ENCODE data around the gene SHPK. TPM values are rescaled to one million over a fixed set of nuclear protein-coding genes. Genes with fewer than 3 reads are reported as not detected.

SHPK gene
- total and polyA plus RNA-seq, 5 donors: 2.9 to 5.8 (median 4.9) TPM

DNA sequence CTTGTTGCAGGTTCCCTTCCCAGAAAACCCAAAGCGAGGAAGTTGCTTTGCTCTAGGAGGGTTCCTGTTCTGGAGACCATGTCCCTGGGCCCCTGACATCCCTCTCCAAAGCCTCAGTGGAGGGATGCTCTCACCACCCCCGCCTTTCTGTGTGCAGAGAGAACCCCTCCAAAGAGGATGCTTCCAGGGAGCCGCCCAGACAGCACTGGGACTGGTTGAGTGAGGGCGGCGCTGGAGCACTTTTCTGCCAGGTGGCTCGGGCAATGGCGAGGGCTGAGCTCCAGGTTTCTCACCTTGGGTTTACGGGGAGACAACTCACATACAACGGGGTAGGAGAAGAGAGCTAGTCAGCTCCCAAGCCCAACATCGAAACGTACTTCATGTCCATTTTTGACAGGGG is 39.8 kb upstream of the SHPK start:
- intact Hi-C loops (cut with DNase I): no loop called here
- no peaks in the 10 kb centered on the region for H3K9me3 ChIP-seq (ENCODE audit: control insufficient read depth, low read length)
- H3K27me3 ChIP-seq (ENCODE audit: control insufficient read depth, insufficient read depth): no peaks in the 10 kb centered on the region
- 80% methylated on average over 11 of the region's 11 CpGs for WGBS
- H3K4me3 ChIP-seq (ENCODE audit: low read length): no peak overlapping the region
- no peaks in the 10 kb centered on the region for H3K4me1 ChIP-seq (ENCODE audit: control insufficient read depth, insufficient read depth, low read length)
- H3K27ac ChIP-seq (ENCODE audit: low read length): no peak overlapping the region
- ATAC-seq (no peak), DNase-seq (peak in 1 of 3 donors; percentile 17)

DNA sequence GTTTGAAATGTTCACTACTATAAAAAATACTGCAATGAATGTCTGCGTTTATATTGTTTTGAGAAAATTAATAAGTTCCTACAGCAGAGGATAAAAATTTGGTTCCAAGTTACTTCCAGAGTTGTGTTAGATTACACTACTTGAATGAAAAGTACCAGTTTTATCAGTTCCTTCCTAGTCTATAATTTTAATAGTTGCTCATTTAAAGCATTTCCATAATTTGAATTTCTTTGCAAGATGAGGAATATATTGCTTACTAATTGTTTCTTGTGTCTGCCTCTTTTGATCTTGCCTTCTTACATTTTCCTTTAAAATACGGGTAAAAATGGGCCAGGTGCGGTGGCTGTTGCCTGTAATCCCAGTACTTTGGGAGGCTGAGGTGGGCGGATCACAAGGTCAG is 36.5 kb upstream of the SHPK start:
- Histone ChIP-seq H3K27ac (ENCODE audit: low read length) (no peak overlapping the region), H3K27me3 (ENCODE audit: control insufficient read depth, insufficient read depth) (no peaks in the 10 kb centered on the region), H3K9me3 (ENCODE audit: control insufficient read depth, low read length) (no peaks in the 10 kb centered on the region), H3K4me1 (ENCODE audit: control insufficient read depth, insufficient read depth, low read length) (no peaks in the 10 kb centered on the region), H3K4me3 (ENCODE audit: low read length) (no peak overlapping the region)
- DNase-seq (no peak), ATAC-seq (no peak)
- intact Hi-C loops (cut with DNase I): no loop called here
- WGBS: 95% methylated on average over 4 of the region's 4 CpGs

DNA sequence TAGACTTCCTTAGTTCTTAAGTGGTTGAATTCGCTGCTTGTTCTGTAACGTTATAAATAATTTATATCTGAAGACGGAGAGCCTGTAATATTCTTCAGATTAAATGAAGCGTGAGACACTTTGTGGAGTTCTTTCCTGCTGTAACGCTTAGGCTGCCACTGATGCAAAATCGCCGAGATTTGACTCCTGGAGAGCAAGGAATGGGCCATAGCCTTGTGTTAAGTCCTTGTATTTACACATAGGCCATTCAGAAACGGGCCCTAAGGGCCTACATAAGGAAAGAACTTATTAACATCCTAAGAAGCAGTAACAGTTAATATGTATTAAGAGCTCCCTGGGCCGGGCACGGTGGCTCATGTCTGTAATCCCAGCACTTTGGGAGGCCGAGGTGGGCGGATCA is 33.5 kb upstream of the SHPK start:
- intact Hi-C loops (cut with DNase I): no loop called here
- DNase-seq (no peak), ATAC-seq (no peak)
- H3K4me1 ChIP-seq (ENCODE audit: control insufficient read depth, insufficient read depth, low read length): peaks cover 15% of the 10 kb centered on the region
- no peaks in the 10 kb centered on the region for H3K27me3 ChIP-seq (ENCODE audit: control insufficient read depth, insufficient read depth)
- peak overlapping the region; percentile 56 for H3K4me3 ChIP-seq (ENCODE audit: low read length)
- 47% methylated on average over 12 of the region's 12 CpGs for WGBS
- H3K9me3 ChIP-seq (ENCODE audit: control insufficient read depth, low read length): no peaks in the 10 kb centered on the region
- no peak overlapping the region for H3K27ac ChIP-seq (ENCODE audit: low read length)

DNA sequence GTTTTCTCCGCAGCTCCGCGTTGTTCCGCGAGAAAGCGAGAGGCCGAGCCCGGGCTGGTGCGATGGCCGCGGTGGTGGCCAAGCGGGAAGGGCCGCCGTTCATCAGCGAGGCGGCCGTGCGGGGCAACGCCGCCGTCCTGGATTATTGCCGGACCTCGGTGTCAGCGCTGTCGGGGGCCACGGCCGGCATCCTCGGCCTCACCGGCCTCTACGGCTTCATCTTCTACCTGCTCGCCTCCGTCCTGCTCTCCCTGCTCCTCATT is 33.0 kb upstream of the SHPK start:
- peak overlapping the region; percentile 56 for H3K4me3 ChIP-seq (ENCODE audit: low read length)
- DNase-seq (no peak), ATAC-seq (no peak)
- WGBS: under 1% methylated on average over 32 of the region's 32 CpGs
- intact Hi-C loops (cut with DNase I): no loop called here
- no peaks in the 10 kb centered on the region for H3K9me3 ChIP-seq (ENCODE audit: control insufficient read depth, low read length)
- H3K27ac ChIP-seq (ENCODE audit: low read length): peak overlapping the region; percentile 16
- no peaks in the 10 kb centered on the region for H3K27me3 ChIP-seq (ENCODE audit: control insufficient read depth, insufficient read depth)
- H3K4me1 ChIP-seq (ENCODE audit: control insufficient read depth, insufficient read depth, low read length): peaks cover 15% of the 10 kb centered on the region

DNA sequence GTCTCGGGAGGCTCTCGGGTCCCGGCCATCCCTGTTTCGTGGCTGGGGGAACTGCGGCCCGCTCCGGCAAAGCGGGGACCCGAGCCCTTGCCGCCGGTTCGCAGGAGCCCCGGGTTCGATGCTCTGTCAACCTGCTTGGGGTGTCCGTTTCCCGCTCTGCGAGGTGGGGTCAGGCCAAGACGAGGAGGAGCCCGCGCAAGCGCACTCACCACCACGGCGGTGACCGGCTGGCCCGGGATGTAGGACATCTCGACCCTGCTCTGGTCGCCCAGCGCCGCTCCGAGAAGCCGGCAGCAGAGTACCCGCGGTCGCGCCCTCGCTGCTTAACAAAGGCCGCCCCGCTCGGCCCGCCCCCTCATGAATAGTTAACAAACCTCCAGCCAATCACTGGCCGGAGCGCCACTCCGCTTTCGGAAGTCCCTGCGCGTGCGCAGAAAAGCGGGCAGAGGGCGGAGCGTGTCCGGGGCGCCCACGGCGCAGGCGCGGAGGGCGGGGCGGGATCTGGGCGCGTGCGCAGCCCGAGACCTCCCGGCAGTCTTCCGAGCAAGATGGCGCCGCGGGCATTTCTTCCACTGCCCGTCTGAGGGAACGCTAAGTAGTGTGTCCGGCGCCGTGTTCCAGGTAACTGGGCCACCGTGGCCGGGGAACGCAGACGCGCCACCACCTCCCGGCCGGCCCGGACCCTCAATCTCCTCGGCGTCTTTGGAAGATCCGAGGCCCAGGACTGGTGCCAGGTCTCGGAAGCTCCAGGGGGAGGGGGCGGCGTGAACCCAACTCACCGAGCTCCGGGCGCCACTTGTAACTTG is 32.4 kb upstream of the SHPK start, which contains the start of the genes EMC6 and TAX1BP3:
TSS of gene EMC6 (plus strand) at position 534 of the 806 bp plus-strand sequence. CDS start 335 bp downstream, outside the sequence.
TSS of gene TAX1BP3 (minus strand) at position 300 of the 806 bp plus-strand sequence. CDS start at position 248, 52 bp downstream.
- Histone ChIP-seq H3K27ac (ENCODE audit: low read length) (peak within 1 kb of the TSS; percentile 99), H3K27me3 (ENCODE audit: control insufficient read depth, insufficient read depth) (no peaks in the 10 kb centered on the region), H3K4me1 (ENCODE audit: control insufficient read depth, insufficient read depth, low read length) (peaks cover 15% of the 10 kb centered on the region), H3K4me3 (ENCODE audit: low read length) (peak within 1 kb of the TSS; percentile 57), H3K9me3 (ENCODE audit: control insufficient read depth, low read length) (no peaks in the 10 kb centered on the region)
- WGBS: under 1% methylated on average over 89 of the region's 89 CpGs
- DNase-seq (peak; percentile 99 to 100 (median 100)), ATAC-seq (peak; percentile 93 to 95)
- intact Hi-C loops (cut with DNase I): no loop called here

DNA sequence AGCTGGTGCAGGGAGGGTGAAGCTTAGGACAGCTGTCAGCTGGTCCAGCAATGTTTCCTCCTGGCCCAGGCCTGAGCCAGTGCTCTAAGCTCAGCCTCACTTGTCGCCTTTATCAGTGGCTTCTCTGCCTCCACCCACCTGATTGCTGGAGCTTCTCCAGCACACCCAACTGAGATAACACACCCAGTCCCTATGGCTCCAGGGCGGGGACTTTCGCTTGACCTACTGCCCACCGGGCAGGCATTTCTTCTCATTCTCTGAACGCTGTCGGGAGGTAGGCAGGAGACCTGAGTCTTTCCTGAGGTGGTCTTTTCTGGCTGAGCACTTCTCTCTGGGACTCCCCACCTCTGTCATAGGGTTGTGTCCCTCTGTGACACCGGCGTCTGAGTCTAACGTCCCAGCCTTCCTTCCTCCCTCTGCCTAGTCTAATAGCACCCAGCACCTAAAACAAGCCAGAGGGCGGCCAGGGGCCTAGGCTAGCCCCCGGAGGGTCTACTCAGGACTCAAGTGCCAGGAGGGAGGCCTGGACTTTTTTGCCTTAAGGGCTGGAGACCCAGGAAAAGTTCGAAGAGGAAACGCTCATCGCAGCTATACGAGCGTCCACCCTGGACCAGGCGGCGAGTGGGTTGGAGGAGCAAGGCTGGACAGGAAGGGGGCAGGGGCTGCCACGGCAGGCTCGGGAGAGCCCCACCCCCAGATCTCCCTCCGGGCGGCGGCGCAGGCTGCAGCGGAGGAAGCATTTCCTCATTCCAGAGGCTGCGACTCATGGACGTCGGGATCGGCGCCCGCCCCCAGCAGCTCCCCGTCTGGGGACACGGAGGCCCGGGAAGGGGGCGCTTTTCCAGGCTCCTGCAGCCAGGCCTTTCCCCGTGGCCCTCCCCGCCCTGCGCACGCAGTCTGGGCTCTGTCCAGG is 31.6 kb upstream of the SHPK start:
- DNase-seq: peak; percentile 96 to 97 (median 97)
- WGBS: 2% methylated on average over 39 of the region's 39 CpGs
- Histone ChIP-seq H3K9me3 (ENCODE audit: control insufficient read depth, low read length) (no peaks in the 10 kb centered on the region), H3K4me1 (ENCODE audit: control insufficient read depth, insufficient read depth, low read length) (peaks cover 15% of the 10 kb centered on the region), H3K4me3 (ENCODE audit: low read length) (peak overlapping the region; percentile 57), H3K27me3 (ENCODE audit: control insufficient read depth, insufficient read depth) (no peaks in the 10 kb centered on the region), H3K27ac (ENCODE audit: low read length) (peak overlapping the region; percentile 99)
- peak; percentile 87 to 90 for ATAC-seq
- intact Hi-C loops (cut with DNase I): no loop called here

DNA sequence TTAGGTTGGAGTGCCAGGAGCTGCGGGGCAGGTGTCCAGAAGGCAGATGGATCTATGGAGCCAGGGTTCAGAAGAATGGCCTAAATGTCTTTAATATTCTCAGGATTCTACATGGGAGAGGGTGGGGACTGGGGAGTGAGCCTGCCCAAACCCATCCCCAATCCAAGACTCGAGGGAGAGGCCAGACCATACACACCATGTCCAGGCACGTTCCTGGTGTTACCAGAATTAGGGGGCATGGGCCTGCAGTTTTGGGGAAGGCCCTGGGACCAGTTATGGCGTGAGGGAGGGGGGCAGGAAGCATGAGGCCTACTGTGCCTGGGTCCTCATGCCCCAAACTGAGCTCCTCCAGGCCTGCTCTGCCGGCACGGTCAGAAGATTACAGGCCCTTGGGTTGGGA is 30.5 kb upstream of the SHPK start:
- DNase-seq: peak in 1 of 3 donors; percentile 58
- Histone ChIP-seq H3K4me1 (ENCODE audit: control insufficient read depth, insufficient read depth, low read length) (peaks cover 15% of the 10 kb centered on the region), H3K27ac (ENCODE audit: low read length) (peak overlapping the region; percentile 88), H3K9me3 (ENCODE audit: control insufficient read depth, low read length) (no peaks in the 10 kb centered on the region), H3K27me3 (ENCODE audit: control insufficient read depth, insufficient read depth) (no peaks in the 10 kb centered on the region), H3K4me3 (ENCODE audit: low read length) (peak overlapping the region; percentile 13)
- intact Hi-C loops (cut with DNase I): no loop called here
- WGBS: 60% methylated on average over 6 of the region's 6 CpGs
- no peak for ATAC-seq

DNA sequence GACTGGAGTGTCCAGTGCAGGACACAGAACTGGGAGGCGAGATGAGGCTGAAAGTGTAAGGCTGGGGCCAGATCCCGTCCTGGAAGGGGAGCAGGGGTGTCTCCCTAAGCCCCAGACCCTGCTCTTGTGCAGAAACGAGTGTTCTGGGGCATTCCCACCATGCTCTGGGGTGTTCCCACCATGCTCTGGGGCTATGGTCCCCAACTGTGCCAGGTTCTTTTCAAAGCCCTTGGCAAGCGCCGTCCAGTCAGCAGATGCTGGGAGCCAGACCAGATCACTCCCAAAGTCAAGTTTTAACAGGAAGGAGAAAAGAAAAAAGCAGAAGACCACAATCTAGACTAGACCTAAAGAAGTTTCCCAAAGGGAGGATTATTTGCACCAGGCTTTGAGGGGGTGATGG is 29.8 kb upstream of the SHPK start:
- Histone ChIP-seq H3K27me3 (ENCODE audit: control insufficient read depth, insufficient read depth) (no peaks in the 10 kb centered on the region), H3K27ac (ENCODE audit: low read length) (peak overlapping the region; percentile 88), H3K9me3 (ENCODE audit: control insufficient read depth, low read length) (no peaks in the 10 kb centered on the region), H3K4me3 (ENCODE audit: low read length) (no peak overlapping the region), H3K4me1 (ENCODE audit: control insufficient read depth, insufficient read depth, low read length) (peaks cover 15% of the 10 kb centered on the region)
- ATAC-seq (no peak), DNase-seq (peak in 1 of 3 donors; percentile 82)
- 56% methylated on average over 5 of the region's 5 CpGs for WGBS
- intact Hi-C loops (cut with DNase I): no loop called here

DNA sequence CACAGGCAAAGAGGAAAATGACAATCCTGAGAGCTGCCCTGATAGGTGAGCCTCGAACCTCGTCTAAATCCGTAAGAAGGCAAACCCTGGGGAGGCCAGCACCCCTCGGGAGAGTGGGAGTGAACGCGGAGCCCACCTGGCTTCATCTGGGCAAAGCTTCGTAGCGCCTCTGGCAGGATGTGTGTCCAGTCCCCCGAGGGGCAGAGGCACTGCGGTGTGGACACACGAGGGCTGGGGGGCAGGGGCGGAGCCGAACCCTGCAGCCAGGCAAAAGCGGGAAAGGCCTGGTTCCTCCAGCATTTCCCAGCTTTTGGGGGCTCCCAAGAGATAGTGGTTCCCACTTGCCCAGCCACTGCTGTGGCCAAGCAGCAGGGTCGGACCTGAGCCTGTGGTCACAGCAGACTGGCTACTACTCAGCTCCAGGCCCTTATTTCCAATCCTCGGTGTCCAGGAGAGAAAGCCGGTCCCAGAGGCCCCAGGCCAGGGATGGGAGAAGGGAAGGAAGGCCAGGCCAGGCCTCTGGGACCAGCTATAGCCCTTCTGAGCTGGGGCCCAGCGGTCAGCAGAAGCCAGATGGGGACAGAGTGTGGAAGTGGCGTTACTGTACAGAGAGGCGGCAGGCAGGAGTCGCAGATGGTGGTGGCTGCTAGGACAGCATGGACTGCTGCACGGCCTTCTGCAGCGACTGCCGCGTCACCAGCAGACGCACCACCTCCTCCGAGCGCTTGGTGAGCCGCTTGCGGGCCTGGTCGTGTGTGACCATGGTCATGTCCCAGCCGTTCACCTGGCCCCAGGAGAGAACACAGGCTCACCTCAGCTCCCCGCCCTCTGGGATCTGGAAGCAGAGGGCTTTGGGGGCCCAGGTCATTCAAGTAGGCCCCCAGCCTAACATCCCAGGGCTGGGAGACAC is 27.3 kb upstream of the SHPK start:
- WGBS: 86% methylated on average over 33 of the region's 33 CpGs
- intact Hi-C loops (cut with DNase I): no loop called here

DNA sequence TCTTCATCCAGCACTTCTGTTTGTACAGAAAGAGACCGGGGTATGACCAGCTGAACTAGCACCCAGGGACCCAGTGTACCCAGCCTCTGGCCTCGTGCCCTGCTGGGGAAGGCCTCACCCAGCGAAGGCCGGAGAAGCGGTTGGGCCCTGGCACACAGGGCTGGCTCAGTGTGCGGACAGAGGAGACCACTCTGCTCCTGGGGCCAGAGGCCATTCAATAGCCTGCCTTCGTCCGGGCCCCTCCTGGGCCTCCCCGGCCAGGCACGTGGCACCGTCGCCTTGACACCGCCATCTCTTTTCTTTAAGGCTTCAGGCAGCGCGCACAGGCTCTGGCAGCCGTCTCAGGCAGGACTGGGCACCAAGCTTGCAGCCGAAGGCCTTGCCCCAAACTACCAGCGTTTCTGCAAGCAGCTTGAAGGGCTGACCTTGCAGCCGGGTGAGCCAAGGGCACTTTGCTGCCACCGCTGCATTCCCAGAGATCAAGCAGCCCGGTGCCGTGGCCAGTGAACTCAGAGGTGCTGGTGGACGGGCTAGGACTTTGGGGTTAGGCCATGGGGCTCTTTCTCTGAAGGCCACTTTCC is 24.4 kb upstream of the SHPK start:
- peak in 2 of 3 donors; percentile 48 to 74 for DNase-seq
- peak; percentile 17 to 18 for ATAC-seq
- Histone ChIP-seq H3K4me1 (ENCODE audit: control insufficient read depth, insufficient read depth, low read length) (peaks cover 4% of the 10 kb centered on the region), H3K27ac (ENCODE audit: low read length) (peak overlapping the region; percentile 63), H3K4me3 (ENCODE audit: low read length) (no peak overlapping the region), H3K27me3 (ENCODE audit: control insufficient read depth, insufficient read depth) (no peaks in the 10 kb centered on the region), H3K9me3 (ENCODE audit: control insufficient read depth, low read length) (no peaks in the 10 kb centered on the region)
- 74% methylated on average over 23 of the region's 23 CpGs for WGBS
- intact Hi-C loops (cut with DNase I): no loop called here

More for the DNA sequence above, 27.3 kb upstream of the SHPK start:
- Histone ChIP-seq H3K27ac (ENCODE audit: low read length) (no peak overlapping the region), H3K9me3 (ENCODE audit: control insufficient read depth, low read length) (no peaks in the 10 kb centered on the region), H3K27me3 (ENCODE audit: control insufficient read depth, insufficient read depth) (no peaks in the 10 kb centered on the region), H3K4me1 (ENCODE audit: control insufficient read depth, insufficient read depth, low read length) (peaks cover 19% of the 10 kb centered on the region), H3K4me3 (ENCODE audit: low read length) (no peak overlapping the region)
- ATAC-seq: no peak
- DNase-seq: peak in 1 of 3 donors; percentile 49
